NT2/D1 (cell line): ENCODE data around the gene PRODH2.

Experiments
- DNase-seq: peaks from one replicate; pipeline ENCODE4 v3.0.0-alpha.2; 2011; ENCODE audit warnings: low read depth, low spot score
- H3K27me3 ChIP-seq: 2 replicates; pipeline ENCODE4 v1.6.0; 2011; ENCODE audit warnings: mild to moderate bottlenecking; ENCODE audit not compliant: insufficient read length, insufficient read depth
- H3K36me3 ChIP-seq: 2 replicates; pipeline ENCODE4 v1.6.1; 2011; ENCODE audit warnings: mild to moderate bottlenecking, low read length, mixed read lengths; ENCODE audit not compliant: insufficient read depth, insufficient read length
- H3K4me1 ChIP-seq: 2 replicates; pipeline ENCODE4 v1.5.1; 2011; ENCODE audit not compliant: insufficient read depth, insufficient read length
- H3K4me3 ChIP-seq: 2 replicates; pipeline ENCODE4 v1.5.1; 2011; ENCODE audit warnings: low read depth; ENCODE audit not compliant: insufficient read length
- H3K9ac ChIP-seq: 2 replicates; pipeline ENCODE4 v1.6.0; 2011; ENCODE audit warnings: low read depth; ENCODE audit not compliant: insufficient read length
- H3K9me3 ChIP-seq: 2 replicates; pipeline ENCODE4 v1.5.1; 2011; ENCODE audit warnings: mild to moderate bottlenecking, low read length; ENCODE audit not compliant: insufficient read depth
- SUZ12 ChIP-seq: IDR thresholded peaks from 2 replicates; pipeline ENCODE4 v1.6.1; 2011; ENCODE audit not compliant: insufficient read length, insufficient read depth; ENCODE audit errors: extremely low read depth
- YY1 ChIP-seq: IDR thresholded peaks from 2 replicates; pipeline ENCODE4 v1.6.1; 2011; ENCODE audit not compliant: insufficient read length, insufficient read depth
- ZNF274 ChIP-seq: IDR thresholded peaks from 2 replicates; pipeline ENCODE4 v1.6.1; 2011; ENCODE audit warnings: mild to moderate bottlenecking, low read depth, low read length

Gene PRODH2

DNA sequence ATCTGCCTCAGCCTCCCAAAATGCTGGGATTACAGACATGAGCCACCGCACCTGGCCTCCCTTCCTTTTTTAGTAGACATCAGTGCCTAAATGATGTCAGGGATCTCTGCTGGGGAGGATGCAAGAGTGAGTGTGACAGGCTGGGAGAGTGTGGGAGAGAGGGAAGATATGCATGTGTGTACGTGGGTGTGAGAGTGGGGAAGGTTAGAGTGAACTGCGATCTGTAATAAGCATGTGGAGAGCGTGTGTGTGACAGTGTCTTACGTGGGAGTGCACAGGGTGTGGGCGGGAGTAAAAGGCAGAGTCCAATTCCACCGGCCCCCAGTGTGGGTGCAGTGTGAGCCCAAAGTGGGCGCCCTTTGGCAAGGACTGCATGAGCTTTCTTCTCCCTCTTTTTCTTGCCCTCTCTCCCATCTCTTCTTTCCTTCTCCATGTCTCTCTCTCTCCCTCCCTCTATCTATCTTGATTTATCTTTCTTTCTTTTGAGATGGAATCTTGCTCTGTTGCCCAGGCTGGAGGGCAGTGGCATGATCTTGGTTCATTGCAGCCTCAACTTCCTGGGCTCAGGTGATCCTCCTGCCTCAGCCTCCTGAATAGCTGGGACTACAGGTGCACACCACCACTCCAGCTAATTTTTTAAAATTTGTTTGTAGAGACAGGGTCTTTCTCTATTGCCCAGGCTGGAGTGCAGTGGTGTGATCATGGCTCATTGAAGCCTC, 40.6 kb upstream of the PRODH2 start:
- H3K27me3 ChIP-seq, result peaks cover 56% of the 10 kb centered on the region
- TF ChIP-seq YY1, result no peak
- no peak for TF ChIP-seq ZNF274
- TF ChIP-seq SUZ12, result no peak
- no peak overlapping the region for H3K4me3 ChIP-seq
- H3K36me3 ChIP-seq, result no peaks in the 10 kb centered on the region
- peaks cover 4% of the 10 kb centered on the region for H3K4me1 ChIP-seq
- no peak for DNase-seq
- no peak overlapping the region for H3K9ac ChIP-seq
- no peaks in the 10 kb centered on the region for H3K9me3 ChIP-seq

GRCh38 chr19:35852029-35852780, 39.6 kb upstream of the PRODH2 start, which contains the start of gene NPHS1:
TSS of gene NPHS1 (minus strand) at chr19:35852504. CDS start at chr19:35851837, 667 bp downstream.
- Histone ChIP-seq H3K4me3 (no peak within 1 kb of the TSS), H3K27me3 (peaks cover 50% of the 10 kb centered on the region), H3K36me3 (no peaks in the 10 kb centered on the region), H3K9ac (peak within 1 kb of the TSS; percentile 43), H3K9me3 (no peaks in the 10 kb centered on the region), H3K4me1 (peaks cover 4% of the 10 kb centered on the region)
- DNase-seq, result no peak
- TF ChIP-seq ZNF274 (no peak), SUZ12 (no peak), YY1 (no peak)

DNA sequence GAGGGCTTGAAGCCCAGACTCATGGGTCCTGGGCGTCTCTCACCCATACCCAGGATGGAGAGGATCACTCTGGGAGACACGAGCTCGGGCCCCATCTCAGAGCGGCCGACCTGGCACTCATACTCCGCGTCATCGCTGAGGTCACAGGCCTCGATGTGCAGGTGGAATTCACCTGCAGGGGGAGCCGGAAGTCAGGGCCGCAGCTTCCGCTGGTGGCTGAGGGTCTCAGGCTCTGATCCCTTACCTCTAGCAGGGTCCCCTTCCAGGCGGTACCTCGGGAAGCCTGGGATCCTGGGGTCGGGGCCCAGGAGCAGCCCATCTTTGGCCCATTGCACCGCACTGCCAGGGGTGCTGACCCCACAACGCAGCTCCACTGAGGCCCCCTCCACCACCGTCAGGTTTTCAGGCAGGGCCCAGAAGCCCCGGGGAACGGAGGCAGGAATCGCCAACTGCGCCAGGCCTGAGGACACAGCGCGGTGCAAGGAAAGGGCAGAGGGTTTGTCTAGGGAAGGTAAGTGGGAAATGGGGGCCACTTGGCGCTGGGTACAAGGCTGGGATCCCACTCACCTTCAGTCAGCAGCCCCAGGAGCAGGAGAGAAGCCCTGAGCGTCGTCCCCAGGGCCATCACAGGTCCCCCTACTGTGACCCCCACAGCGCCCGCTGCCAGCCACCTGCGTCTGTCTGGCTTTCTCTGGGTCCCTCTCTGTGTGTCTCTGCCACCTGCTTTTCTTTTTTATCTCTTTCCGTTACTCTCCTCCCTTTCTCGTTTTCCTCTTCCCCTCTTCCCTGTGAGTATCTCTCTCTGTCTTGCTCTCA, 38.8 kb upstream of the PRODH2 start:
- Histone ChIP-seq H3K9me3 (no peaks in the 10 kb centered on the region), H3K36me3 (no peaks in the 10 kb centered on the region), H3K9ac (no peak overlapping the region), H3K4me3 (no peak overlapping the region), H3K27me3 (peaks cover 48% of the 10 kb centered on the region), H3K4me1 (peaks cover 4% of the 10 kb centered on the region)
- TF ChIP-seq ZNF274 (no peak), SUZ12 (no peak), YY1 (no peak)
- DNase-seq, result no peak

DNA sequence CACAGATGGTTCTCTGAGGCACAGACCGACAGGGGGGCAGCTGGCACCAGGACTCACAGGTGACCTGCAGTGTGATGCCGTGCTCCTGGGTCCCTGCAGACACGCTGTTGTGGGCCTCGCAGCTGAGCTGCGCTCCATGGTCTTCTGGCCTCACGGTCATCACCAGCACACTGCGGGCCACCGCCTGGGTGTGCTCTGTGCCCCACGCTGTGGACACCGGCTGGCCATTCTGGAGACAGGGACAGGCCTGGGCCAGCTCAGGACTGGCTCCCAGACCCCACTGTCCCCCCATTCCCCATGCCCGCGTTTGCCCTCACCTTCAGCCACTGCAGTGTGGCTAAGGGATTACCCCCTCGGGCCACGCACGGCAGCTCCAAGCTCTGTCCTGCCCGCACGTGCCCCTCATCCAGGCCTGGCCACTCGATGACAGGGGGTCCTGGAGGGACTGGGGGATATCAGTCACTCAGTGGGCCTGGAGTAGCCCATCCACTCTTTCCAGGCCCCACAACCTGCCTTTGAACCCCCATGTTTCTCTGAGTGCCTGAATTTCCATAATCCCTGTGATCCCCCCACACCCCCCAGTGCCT, 36.4 kb upstream of the PRODH2 start:
- peaks cover 52% of the 10 kb centered on the region for H3K27me3 ChIP-seq
- no peaks in the 10 kb centered on the region for H3K36me3 ChIP-seq
- H3K4me1 ChIP-seq, result peaks cover 7% of the 10 kb centered on the region
- H3K9me3 ChIP-seq, result no peaks in the 10 kb centered on the region
- TF ChIP-seq YY1, result no peak
- TF ChIP-seq ZNF274, result no peak
- no peak for TF ChIP-seq SUZ12
- no peak overlapping the region for H3K9ac ChIP-seq
- no peak overlapping the region for H3K4me3 ChIP-seq
- DNase-seq, result no peak

DNA sequence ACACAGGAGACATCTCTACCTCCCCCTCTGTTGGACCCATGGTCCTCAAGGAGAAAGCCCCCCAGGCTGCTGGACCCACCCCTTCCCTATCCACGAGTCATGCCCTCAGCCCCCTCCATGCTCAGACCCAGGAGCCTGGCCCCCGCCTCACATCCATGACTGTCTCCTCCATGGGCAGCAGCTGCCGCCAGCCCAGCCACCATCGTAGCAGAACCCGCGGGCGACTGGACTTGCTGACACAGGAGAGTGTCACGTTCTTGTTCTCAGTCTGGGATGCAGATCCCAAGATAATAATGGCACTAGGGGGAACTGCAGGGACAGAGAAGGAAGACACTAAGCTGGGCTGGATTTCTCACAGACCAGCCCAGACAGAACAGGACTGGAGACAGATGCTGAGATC, 35.8 kb upstream of the PRODH2 start:
- H3K4me3 ChIP-seq, result no peak overlapping the region
- H3K9me3 ChIP-seq, result no peaks in the 10 kb centered on the region
- no peak overlapping the region for H3K9ac ChIP-seq
- no peak for DNase-seq
- peaks cover 57% of the 10 kb centered on the region for H3K27me3 ChIP-seq
- no peaks in the 10 kb centered on the region for H3K36me3 ChIP-seq
- peaks cover 7% of the 10 kb centered on the region for H3K4me1 ChIP-seq
- TF ChIP-seq ZNF274 (no peak), YY1 (no peak), SUZ12 (no peak)

DNA sequence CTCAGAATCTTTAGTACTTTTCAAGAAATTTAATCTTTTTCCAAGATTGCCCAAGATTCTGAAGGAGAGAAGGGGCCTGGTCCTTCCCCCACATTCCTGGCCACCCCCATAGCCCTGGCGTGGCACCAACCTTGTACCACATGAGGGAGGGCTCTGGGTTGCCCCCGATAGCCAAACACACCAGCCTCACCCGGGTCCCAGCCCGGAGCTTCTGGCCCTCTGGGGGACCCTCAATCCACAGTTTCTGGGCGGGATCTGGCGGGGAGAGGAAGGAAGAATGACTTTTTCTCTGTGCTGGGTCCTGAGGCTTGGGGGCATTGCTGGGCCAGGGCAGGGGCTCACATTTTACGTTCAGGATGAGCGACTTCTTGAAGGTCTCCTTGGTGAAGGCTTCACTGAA, 35.3 kb upstream of the PRODH2 start:
- no peak for TF ChIP-seq ZNF274
- no peak for TF ChIP-seq YY1
- no peak for TF ChIP-seq SUZ12
- Histone ChIP-seq H3K9ac (no peak overlapping the region), H3K27me3 (peaks cover 59% of the 10 kb centered on the region), H3K4me1 (peaks cover 6% of the 10 kb centered on the region), H3K36me3 (no peaks in the 10 kb centered on the region), H3K9me3 (no peaks in the 10 kb centered on the region), H3K4me3 (no peak overlapping the region)
- no peak for DNase-seq

GRCh38 chr19:35846038-35846668, 33.5 kb upstream of the PRODH2 start:
- H3K27me3 ChIP-seq, result peaks cover 77% of the 10 kb centered on the region
- DNase-seq, result no peak
- TF ChIP-seq SUZ12, result no peak
- no peak for TF ChIP-seq ZNF274
- TF ChIP-seq YY1, result no peak
- no peaks in the 10 kb centered on the region for H3K9me3 ChIP-seq
- peak overlapping the region; percentile 32 for H3K4me3 ChIP-seq
- H3K36me3 ChIP-seq, result no peaks in the 10 kb centered on the region
- H3K4me1 ChIP-seq, result peaks cover 4% of the 10 kb centered on the region
- no peak overlapping the region for H3K9ac ChIP-seq
